Activated naive CD8-positive, alpha-beta T cell (primary cell): Measurements from ENCODE around the gene IL1F10.

Experiments
- H3K27ac Mint-ChIP-seq: one replicate; pipeline ENCODE4 v1.8.0; 2021; ENCODE audit warnings: mixed read lengths
- H3K27me3 Mint-ChIP-seq: one replicate; pipeline ENCODE4 v1.8.0; 2021; ENCODE audit warnings: mixed read lengths
- H3K36me3 Mint-ChIP-seq: one replicate; pipeline ENCODE4 v1.8.0; 2021; ENCODE audit warnings: mixed read lengths
- H3K4me1 Mint-ChIP-seq: one replicate; pipeline ENCODE4 v1.8.0; 2021; ENCODE audit warnings: low read depth, mixed read lengths
- H3K4me3 Mint-ChIP-seq: one replicate; pipeline ENCODE4 v1.8.0; 2021; ENCODE audit warnings: mild to moderate bottlenecking, mixed read lengths
- H3K9me3 Mint-ChIP-seq: one replicate; pipeline ENCODE4 v1.8.0; 2021; ENCODE audit warnings: low read depth, mixed read lengths

Gene IL1F10

GRCh38 chr2:113064898-113065297 is 2.9 kb upstream of the IL1F10 start:
- Mint-ChIP-seq H3K27ac (no peak overlapping the region), H3K4me3 (no peak overlapping the region), H3K36me3 (peaks cover 3% of the 10 kb centered on the region), H3K4me1 (no peaks in the 10 kb centered on the region), H3K27me3 (peaks cover 2% of the 10 kb centered on the region), H3K9me3 (no peaks in the 10 kb centered on the region)

GRCh38 chr2:113068249-113068648 is 479 bp downstream of the IL1F10 start:
- no peaks in the 10 kb centered on the region for H3K27me3 Mint-ChIP-seq
- H3K27ac Mint-ChIP-seq: no peak overlapping the region
- peaks cover 3% of the 10 kb centered on the region for H3K36me3 Mint-ChIP-seq
- H3K9me3 Mint-ChIP-seq: no peaks in the 10 kb centered on the region
- no peaks in the 10 kb centered on the region for H3K4me1 Mint-ChIP-seq
- H3K4me3 Mint-ChIP-seq: no peak overlapping the region

DNA sequence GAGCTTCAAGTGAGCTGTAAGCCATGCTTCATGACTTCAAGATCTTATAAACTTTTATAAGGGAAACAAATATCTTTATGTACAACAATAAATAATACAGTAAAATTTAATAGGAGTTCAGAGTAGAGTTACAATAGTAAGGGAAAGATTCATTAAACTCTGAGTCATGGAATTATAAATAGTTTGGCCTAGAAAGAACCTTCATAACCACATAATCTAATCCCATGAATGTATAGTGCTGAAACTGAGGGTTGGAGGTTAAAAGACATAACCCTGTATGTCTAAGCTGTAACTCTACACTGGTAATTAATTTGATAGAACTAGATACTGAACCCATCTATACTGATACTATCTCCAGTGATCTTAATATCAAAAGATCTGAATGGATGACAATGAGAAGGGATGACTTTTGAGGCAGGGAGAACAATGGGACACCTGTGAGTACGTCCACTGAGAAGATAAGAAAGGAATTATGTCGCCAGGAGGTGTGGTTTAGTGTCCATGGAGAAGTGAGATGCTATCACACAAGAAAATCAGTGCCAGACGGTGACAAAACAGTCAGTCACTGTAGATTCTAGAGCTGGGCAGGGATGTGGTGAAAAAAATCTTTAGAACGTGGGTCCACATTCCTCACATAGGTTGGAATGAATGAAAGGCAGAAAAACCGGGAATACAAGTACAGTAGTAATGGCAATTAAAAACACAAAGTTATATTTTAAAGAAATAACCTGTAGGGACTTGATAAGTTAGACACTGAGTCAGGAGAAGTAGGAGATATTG is 1.1 kb downstream of the IL1F10 start:
- H3K36me3 Mint-ChIP-seq: peaks cover 3% of the 10 kb centered on the region
- H3K4me1 Mint-ChIP-seq: peaks cover under 1% of the 10 kb centered on the region
- H3K4me3 Mint-ChIP-seq: no peak overlapping the region
- no peak overlapping the region for H3K27ac Mint-ChIP-seq
- H3K27me3 Mint-ChIP-seq: no peaks in the 10 kb centered on the region
- H3K9me3 Mint-ChIP-seq: no peaks in the 10 kb centered on the region

- H3K27me3 Mint-ChIP-seq: no peaks in the 10 kb centered on the region
- H3K36me3 Mint-ChIP-seq: peaks cover 3% of the 10 kb centered on the region
- no peak overlapping the region for H3K4me3 Mint-ChIP-seq
- H3K9me3 Mint-ChIP-seq: no peaks in the 10 kb centered on the region
- no peak overlapping the region for H3K27ac Mint-ChIP-seq
- H3K4me1 Mint-ChIP-seq: peaks cover 8% of the 10 kb centered on the region
Measured at GRCh38 chr2:113069676-113070605, 2.2 kb downstream of the IL1F10 start.

- Mint-ChIP-seq H3K4me3 (no peak overlapping the region), H3K4me1 (peaks cover 13% of the 10 kb centered on the region), H3K27ac (no peak overlapping the region), H3K9me3 (no peaks in the 10 kb centered on the region), H3K27me3 (no peaks in the 10 kb centered on the region), H3K36me3 (peaks cover 3% of the 10 kb centered on the region)
Measured at GRCh38 chr2:113070606-113070975, 2.8 kb downstream of the IL1F10 start.

DNA sequence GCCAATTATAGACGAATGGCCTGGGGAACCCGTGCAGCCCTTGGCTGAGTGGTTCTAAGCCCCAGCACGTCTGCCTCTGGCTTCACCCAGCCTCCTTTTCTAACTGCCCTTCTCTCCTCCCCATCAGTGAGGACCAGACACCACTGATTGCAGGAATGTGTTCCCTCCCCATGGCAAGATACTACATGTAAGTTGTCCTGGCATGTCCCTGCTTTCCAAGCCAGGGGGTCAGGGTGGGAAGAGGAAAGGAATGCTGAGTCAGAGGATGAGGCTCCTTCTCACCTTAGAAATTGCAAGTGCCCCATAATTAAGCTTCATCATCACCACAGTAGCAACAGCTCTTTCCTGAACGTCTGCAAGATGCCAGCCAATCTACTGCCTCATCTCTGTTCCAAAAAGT is 4.8 kb downstream of the IL1F10 start:
- H3K27ac Mint-ChIP-seq: no peak overlapping the region
- H3K36me3 Mint-ChIP-seq: no peaks in the 10 kb centered on the region

GRCh38 chr2:113073325-113073834 is 5.6 kb downstream of the IL1F10 start:
- Mint-ChIP-seq H3K4me3 (no peak overlapping the region), H3K27ac (no peak overlapping the region), H3K9me3 (no peaks in the 10 kb centered on the region), H3K36me3 (no peaks in the 10 kb centered on the region), H3K4me1 (peaks cover 13% of the 10 kb centered on the region), H3K27me3 (no peaks in the 10 kb centered on the region)

More for the DNA sequence above, 4.8 kb downstream of the IL1F10 start:
- Mint-ChIP-seq H3K4me3 (no peak overlapping the region), H3K27me3 (no peaks in the 10 kb centered on the region), H3K4me1 (peaks cover 13% of the 10 kb centered on the region), H3K9me3 (no peaks in the 10 kb centered on the region)

GRCh38 chr2:113075030-113075429 is 7.3 kb downstream of the IL1F10 start:
- Mint-ChIP-seq H3K4me1 (peaks cover 13% of the 10 kb centered on the region), H3K27ac (no peak overlapping the region)

DNA sequence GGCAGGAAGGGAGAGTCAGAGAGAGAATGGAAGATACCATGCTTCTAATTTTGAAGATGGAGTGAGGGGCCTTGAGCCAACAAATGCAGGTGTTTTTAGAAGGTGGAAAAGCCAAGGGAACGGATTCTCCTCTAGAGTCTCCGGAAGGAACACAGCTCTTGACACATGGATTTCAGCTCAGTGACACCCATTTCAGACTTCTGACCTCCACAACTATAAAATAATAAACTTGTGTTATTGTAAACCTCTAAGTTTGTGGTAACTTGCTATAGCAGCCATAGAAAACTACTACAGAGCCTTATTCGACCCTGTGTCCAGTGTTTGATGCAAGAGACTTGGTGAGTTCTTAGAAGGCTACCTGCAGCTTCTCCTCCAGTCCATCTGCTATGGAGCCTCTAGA is 7.8 kb downstream of the IL1F10 start:
- Mint-ChIP-seq H3K9me3 (no peaks in the 10 kb centered on the region), H3K27me3 (no peaks in the 10 kb centered on the region), H3K4me3 (no peak overlapping the region), H3K36me3 (no peaks in the 10 kb centered on the region), H3K27ac (no peak overlapping the region), H3K4me1 (peaks cover 13% of the 10 kb centered on the region)

More at GRCh38 chr2:113075030-113075429, 7.3 kb downstream of the IL1F10 start:
- Mint-ChIP-seq H3K36me3 (no peaks in the 10 kb centered on the region), H3K4me3 (no peak overlapping the region), H3K27me3 (no peaks in the 10 kb centered on the region), H3K9me3 (no peaks in the 10 kb centered on the region)

DNA sequence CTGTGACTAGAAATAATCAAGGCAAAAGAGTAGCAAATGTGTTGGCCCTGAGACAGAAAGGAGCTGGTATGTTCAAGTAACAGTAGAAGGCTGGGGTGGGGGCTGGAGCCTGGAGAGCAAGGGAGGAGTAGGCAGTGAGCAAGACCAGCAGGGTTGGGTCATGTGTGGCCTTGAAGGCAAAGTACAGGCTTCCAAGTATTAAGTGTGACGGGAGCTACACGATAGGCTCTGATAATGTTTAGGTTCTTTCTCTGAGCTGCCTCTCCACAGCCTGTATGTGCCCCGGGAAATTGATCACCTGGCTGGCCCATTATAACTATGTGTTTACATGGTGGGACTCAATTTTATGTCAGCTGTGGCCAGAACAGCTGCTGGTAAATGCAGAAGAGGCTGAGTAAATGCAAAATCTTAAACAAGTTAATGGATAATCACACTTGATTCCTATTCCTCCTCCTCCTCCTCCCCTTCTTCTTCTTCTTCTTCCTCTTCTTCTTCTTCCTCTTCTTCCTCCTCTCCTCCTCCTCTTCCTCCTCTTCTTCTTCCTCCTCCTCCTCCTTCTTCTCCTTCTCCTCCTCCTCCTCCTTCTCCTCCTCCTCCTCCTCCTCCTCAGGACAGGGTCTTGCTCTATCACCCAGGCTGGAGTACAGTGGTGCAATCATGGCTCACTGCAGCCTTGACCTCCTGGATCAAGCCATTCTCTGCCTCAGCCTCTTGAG is 9.3 kb downstream of the IL1F10 start:
- H3K4me3 Mint-ChIP-seq: no peak overlapping the region
- no peaks in the 10 kb centered on the region for H3K27me3 Mint-ChIP-seq
- H3K27ac Mint-ChIP-seq: no peak overlapping the region
- H3K36me3 Mint-ChIP-seq: no peaks in the 10 kb centered on the region
- H3K9me3 Mint-ChIP-seq: no peaks in the 10 kb centered on the region
- peaks cover 13% of the 10 kb centered on the region for H3K4me1 Mint-ChIP-seq

DNA sequence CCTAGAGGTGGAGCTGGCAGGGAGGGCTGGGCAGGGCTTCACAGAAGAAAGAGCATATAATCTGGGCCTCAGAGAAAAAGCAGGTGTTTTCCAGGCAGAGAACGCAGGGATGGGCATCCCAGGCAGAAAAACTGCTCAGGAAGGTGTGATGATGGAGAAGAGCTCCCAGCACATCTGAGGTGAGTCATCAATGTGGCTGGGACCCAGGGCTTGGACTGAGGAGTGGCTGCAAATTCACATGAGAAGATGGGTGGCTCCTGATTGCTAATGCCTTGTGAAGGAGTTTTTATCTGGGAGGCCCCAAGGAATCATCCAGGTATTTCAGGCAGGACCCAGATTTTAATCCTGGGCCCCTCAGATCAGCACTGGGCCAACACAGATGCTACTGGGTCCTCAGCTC is 10.2 kb downstream of the IL1F10 start:
- Mint-ChIP-seq H3K36me3 (no peaks in the 10 kb centered on the region), H3K27ac (no peak overlapping the region), H3K27me3 (no peaks in the 10 kb centered on the region), H3K9me3 (no peaks in the 10 kb centered on the region), H3K4me1 (peaks cover 13% of the 10 kb centered on the region), H3K4me3 (no peak overlapping the region)

- Mint-ChIP-seq H3K36me3 (no peaks in the 10 kb centered on the region), H3K4me1 (peaks cover 17% of the 10 kb centered on the region), H3K27ac (no peak overlapping the region), H3K4me3 (no peak overlapping the region), H3K27me3 (no peaks in the 10 kb centered on the region), H3K9me3 (no peaks in the 10 kb centered on the region)
Measured at GRCh38 chr2:113078350-113078839, 10.6 kb downstream of the IL1F10 start.

- H3K4me3 Mint-ChIP-seq: no peak overlapping the region
- H3K36me3 Mint-ChIP-seq: no peaks in the 10 kb centered on the region
- H3K9me3 Mint-ChIP-seq: no peaks in the 10 kb centered on the region
- no peak overlapping the region for H3K27ac Mint-ChIP-seq
- no peaks in the 10 kb centered on the region for H3K27me3 Mint-ChIP-seq
- peaks cover 15% of the 10 kb centered on the region for H3K4me1 Mint-ChIP-seq
Measured at GRCh38 chr2:113079131-113079530, 11.4 kb downstream of the IL1F10 start.

GRCh38 chr2:113080134-113080533 is 12.4 kb downstream of the IL1F10 start:
- Mint-ChIP-seq H3K4me3 (no peak overlapping the region), H3K36me3 (no peaks in the 10 kb centered on the region), H3K27me3 (no peaks in the 10 kb centered on the region), H3K9me3 (no peaks in the 10 kb centered on the region), H3K4me1 (peaks cover 9% of the 10 kb centered on the region), H3K27ac (no peak overlapping the region)
